ENCODE results near the gene ELL2.

- TF ChIP-seq, protein P1, sequence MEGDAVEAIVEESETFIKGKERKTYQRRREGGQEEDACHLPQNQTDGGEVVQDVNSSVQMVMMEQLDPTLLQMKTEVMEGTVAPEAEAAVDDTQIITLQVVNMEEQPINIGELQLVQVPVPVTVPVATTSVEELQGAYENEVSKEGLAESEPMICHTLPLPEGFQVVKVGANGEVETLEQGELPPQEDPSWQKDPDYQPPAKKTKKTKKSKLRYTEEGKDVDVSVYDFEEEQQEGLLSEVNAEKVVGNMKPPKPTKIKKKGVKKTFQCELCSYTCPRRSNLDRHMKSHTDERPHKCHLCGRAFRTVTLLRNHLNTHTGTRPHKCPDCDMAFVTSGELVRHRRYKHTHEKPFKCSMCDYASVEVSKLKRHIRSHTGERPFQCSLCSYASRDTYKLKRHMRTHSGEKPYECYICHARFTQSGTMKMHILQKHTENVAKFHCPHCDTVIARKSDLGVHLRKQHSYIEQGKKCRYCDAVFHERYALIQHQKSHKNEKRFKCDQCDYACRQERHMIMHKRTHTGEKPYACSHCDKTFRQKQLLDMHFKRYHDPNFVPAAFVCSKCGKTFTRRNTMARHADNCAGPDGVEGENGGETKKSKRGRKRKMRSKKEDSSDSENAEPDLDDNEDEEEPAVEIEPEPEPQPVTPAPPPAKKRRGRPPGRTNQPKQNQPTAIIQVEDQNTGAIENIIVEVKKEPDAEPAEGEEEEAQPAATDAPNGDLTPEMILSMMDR (IDR thresholded peaks at IDR 0.05; ENCODE audit: low read depth, low read length), result no peak
- TF ChIP-seq, protein P2, sequence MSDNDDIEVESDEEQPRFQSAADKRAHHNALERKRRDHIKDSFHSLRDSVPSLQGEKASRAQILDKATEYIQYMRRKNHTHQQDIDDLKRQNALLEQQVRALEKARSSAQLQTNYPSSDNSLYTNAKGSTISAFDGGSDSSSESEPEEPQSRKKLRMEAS (IDR thresholded peaks at IDR 0.05; ENCODE audit: low read depth, low read length), result no peak
- TF ChIP-seq MYC (IDR thresholded peaks at IDR 0.05; ENCODE audit: low read depth, low read length) (no peak), POLR2A (IDR thresholded peaks at IDR 0.05; ENCODE audit: extremely low read depth, insufficient read length) (no peak)
These were observed 44.6 kb upstream of the ELL2 start for GRCh38 chr5:96006291-96006690.

All from NB4 (cell line).